ENCODE data around the gene PHIP.

Gene PHIP

GRCh38 chr6:78984225-78984950 is 93.7 kb downstream of the PHIP start:
- ChIA-PET POLR2A (no interaction called here), CTCF (no interaction called here)
- TF ChIP-seq, protein P1, sequence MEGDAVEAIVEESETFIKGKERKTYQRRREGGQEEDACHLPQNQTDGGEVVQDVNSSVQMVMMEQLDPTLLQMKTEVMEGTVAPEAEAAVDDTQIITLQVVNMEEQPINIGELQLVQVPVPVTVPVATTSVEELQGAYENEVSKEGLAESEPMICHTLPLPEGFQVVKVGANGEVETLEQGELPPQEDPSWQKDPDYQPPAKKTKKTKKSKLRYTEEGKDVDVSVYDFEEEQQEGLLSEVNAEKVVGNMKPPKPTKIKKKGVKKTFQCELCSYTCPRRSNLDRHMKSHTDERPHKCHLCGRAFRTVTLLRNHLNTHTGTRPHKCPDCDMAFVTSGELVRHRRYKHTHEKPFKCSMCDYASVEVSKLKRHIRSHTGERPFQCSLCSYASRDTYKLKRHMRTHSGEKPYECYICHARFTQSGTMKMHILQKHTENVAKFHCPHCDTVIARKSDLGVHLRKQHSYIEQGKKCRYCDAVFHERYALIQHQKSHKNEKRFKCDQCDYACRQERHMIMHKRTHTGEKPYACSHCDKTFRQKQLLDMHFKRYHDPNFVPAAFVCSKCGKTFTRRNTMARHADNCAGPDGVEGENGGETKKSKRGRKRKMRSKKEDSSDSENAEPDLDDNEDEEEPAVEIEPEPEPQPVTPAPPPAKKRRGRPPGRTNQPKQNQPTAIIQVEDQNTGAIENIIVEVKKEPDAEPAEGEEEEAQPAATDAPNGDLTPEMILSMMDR (IDR thresholded peaks at IDR 0.05; ENCODE audit: insufficient read depth, low read length, missing control alignments), result no peak
- no peak for DNase-seq (ENCODE audit: low read depth, low spot score)
- H3K4me3 ChIP-seq (ENCODE audit: low read depth, low read length), result no peak overlapping the region

DNA sequence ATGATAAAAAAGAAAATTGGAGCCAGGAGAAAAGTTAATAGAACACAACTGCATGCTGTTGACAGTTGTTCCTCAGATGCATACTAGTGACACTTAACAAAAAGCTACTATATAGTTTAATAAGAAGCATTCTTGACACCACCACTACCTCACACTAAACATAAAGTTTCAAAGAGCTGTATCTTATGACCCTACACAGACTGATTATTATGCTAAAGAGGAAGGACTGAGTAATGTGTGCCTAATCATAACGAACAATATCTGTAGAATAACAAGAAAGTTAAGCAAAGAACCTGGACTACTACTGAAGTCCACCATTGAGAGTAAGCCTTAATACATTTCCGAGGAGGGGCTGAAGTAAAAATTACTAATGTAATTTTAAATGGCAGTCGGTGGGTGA is 110.9 kb downstream of the PHIP start:
- ChIA-PET POLR2A (no interaction called here), CTCF (interaction anchor here (1.0 kb wide), 1 partner anchor 14 kb away, joined by 3 read pairs; no protein-coding TSS in a partner anchor)
- TF ChIP-seq, protein P1 (IDR thresholded peaks at IDR 0.05; ENCODE audit: insufficient read depth, low read length, missing control alignments), result no peak

DNA sequence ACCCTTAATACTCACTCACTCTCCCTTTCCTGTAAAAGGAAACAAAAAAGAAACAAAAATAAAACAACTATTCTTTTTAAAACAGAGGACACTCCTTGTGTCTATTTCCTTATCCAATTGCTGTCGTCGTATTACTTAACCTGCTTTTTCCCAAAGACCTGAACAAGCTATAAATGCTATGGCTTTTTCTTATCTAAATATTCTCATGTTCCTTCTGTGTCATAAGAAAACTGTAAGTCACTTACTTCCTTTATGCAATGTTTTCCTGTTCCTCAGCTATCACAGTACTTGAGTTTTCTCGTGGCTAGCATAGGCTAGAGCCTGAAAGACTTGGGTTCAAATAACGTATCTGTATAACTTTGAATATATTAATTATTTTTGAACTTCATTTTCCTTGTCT is 111.5 kb downstream of the PHIP start:
- ChIA-PET CTCF (no interaction called here), POLR2A (no interaction called here)
- H3K4me3 ChIP-seq (ENCODE audit: low read depth, low read length), result no peak overlapping the region
- no peak for DNase-seq (ENCODE audit: low read depth, low spot score)
- TF ChIP-seq, protein P1 (IDR thresholded peaks at IDR 0.05; ENCODE audit: insufficient read depth, low read length, missing control alignments), result no peak

More for the DNA sequence above, 110.9 kb downstream of the PHIP start:
- no peak overlapping the region for H3K4me3 ChIP-seq (ENCODE audit: low read depth, low read length)
- DNase-seq (ENCODE audit: low read depth, low spot score), result no peak

DNA sequence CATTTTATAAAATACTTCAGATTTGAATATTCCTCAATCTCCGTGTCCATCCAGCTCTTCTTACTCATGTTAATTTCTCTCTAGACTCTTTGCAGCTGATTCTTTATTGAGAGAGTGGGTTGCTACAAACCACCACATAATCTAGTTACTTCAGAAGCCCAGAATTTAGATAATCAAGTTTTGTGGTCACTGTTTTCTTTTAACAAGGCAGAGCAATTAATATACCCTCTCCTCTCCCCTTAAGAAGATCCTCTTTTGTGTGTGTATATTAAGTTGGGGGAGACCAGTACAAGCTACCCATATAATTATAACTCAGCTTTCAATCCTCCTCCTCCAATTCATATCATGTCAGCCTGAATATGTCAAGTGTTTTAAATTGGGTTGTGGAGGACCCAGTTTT is 115.6 kb downstream of the PHIP start:
- H3K4me3 ChIP-seq (ENCODE audit: low read depth, low read length), result no peak overlapping the region
- TF ChIP-seq, protein P1 (IDR thresholded peaks at IDR 0.05; ENCODE audit: insufficient read depth, low read length, missing control alignments), result no peak
- ChIA-PET POLR2A (no interaction called here), CTCF (no interaction called here)
- DNase-seq (ENCODE audit: low read depth, low spot score), result no peak

DNA sequence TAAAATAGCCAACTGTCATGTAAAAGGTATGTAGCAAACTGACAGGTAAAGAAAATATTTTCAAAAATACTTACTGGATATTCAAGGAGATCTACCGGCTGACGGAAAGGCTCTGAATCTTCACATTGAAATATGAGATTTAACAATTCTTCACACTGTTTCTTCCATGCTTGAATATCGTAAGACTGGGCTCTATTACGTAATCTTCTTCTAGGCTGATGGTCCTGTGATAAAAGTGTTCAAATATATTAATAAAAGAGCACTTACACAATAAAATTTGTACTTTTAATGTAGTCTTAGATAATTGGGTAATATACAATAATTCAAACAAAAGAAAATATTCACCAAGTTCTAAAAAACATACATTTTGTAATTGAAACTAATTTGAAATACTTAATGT is 123.3 kb downstream of the PHIP start:
- H3K4me3 ChIP-seq (ENCODE audit: low read depth, low read length), result no peak overlapping the region
- POLR2A ChIA-PET, result no interaction called here
- DNase-seq (ENCODE audit: low read depth, low spot score), result no peak
- TF ChIP-seq, protein P1 (IDR thresholded peaks at IDR 0.05; ENCODE audit: insufficient read depth, low read length, missing control alignments), result no peak
- CTCF ChIA-PET, result no interaction called here

- no peak overlapping the region for H3K4me3 ChIP-seq (ENCODE audit: low read depth, low read length)
- ChIA-PET CTCF (interaction anchor here (0.6 kb wide), 1 partner anchor 14 kb away, joined by 3 read pairs; no protein-coding TSS in a partner anchor), POLR2A (no interaction called here)
- no peak for DNase-seq (ENCODE audit: low read depth, low spot score)
- TF ChIP-seq, protein P1 (IDR thresholded peaks at IDR 0.05; ENCODE audit: insufficient read depth, low read length, missing control alignments), result no peak
Observed at GRCh38 chr6:78953798-78954197, 124.3 kb downstream of the PHIP start.
